Transverse colon (tissue), 4 donors: ENCODE data around the gene MMP11. TPM values are rescaled to one million over a fixed set of nuclear protein-coding genes. Genes with fewer than 3 reads are reported as not detected.

Experiments used
- DNase-seq: peaks from one replicate; pipeline ENCODE4 v3.0.0-alpha.2; 2019
- H3K27ac ChIP-seq, 4 donors: fragments of 200-600 bp; sonication (generic); 2 replicates each; pipeline ENCODE4 v1.5.1; 2016 to 2018; ENCODE audit warnings: inconsistent platforms in 4 of 4
- H3K27me3 ChIP-seq: fragments of 200-600 bp; sonication (generic); 2 replicates; pipeline ENCODE4 v1.5.1; 2017; ENCODE audit warnings: inconsistent platforms
- H3K36me3 ChIP-seq, 4 donors: fragments of 200-600 bp; sonication (generic); 2 replicates each; pipeline ENCODE4 v1.5.1; 2017 to 2019; ENCODE audit warnings: inconsistent platforms in 4 of 4
- H3K4me1 ChIP-seq, 4 donors: fragments of 200-600 bp; sonication (generic); 2 replicates each; pipeline ENCODE4 v1.5.1; 2017 to 2020; ENCODE audit warnings: inconsistent platforms in 4 of 4
- H3K4me3 ChIP-seq, 4 donors: fragments of 200-600 bp; sonication (generic); 1 replicate in 1 of 4; 2 replicates in 3 of 4; pipeline versions ENCODE4 v1.5.1 to v1.6.1; 2017 to 2019; ENCODE audit warnings: inconsistent platforms in 4 of 4
- H3K9me3 ChIP-seq, 2 donors: fragments of 200-600 bp; sonication (generic); 2 replicates each; pipeline ENCODE4 v1.5.1; 2017 to 2019; ENCODE audit warnings: inconsistent platforms in 2 of 2
- EP300 ChIP-seq: sonication (generic); formaldehyde crosslinking; IDR thresholded peaks from one replicate; pipeline ENCODE4 v1.6.1; 2017; ENCODE audit warnings: antibody characterized with exemption, low read depth
- POLR2A ChIP-seq: fragments of 450-650 bp; IDR thresholded peaks from one replicate; pipeline ENCODE4 v1.6.1; 2016; ENCODE audit warnings: antibody characterized with exemption, mild to moderate bottlenecking, moderate library complexity
- POLR2AphosphoS5 ChIP-seq, 3 donors: sonication (generic); formaldehyde crosslinking; IDR thresholded peaks; one replicate each; pipeline ENCODE4 v1.6.1; 2016; ENCODE audit warnings: antibody characterized with exemption in 3 of 3
- WGBS, 2 donors: methylation state at CpG; one replicate each; pipeline ENCODE4 v1.1.5; 2018; ENCODE audit warnings: low coverage in 1 of 2; 5-methylcytosine and 5-hydroxymethylcytosine counted together
- in situ Hi-C, 4 donors: fragments of 200-750 bp; cut with MboI; loops; one replicate each; pipeline versions ENCODE4 v1.15.0 to v1.15.1; 2017; ENCODE audit warnings: low sequenced_read_pairs in 3 of 4, low pct_ligation_motif_present in 1 of 4, low pct_unique_long_range_greater_than_20kb in 1 of 4
- intact Hi-C: fragments of 100-400 bp; cut with DNase I; formaldehyde crosslinking; loops from one replicate; pipeline ENCODE4 v1.15.1; 2023; ENCODE audit warnings: low total_unique reads
- total RNA-seq, 4 donors: library from RNA; depleted of rRNA; stranded (reverse); fragments of >200 nt; gene quantifications; one replicate each; pipeline ENCODE4 v1.1.0, GENCODE V29; 2016
- TF ChIP-seq, protein P1 (sequence below), 5 experiments: fragments of 200-600 bp in 3 of 5; fragments of 450-650 bp in 2 of 5; sonication (generic) in 3 of 5; IDR thresholded peaks; 1 replicate in 2 of 5; 2 replicates in 3 of 5; pipeline ENCODE4 v1.5.1; 2016 to 2017; ENCODE audit warnings: antibody characterized with exemption in 5 of 5, inconsistent platforms in 3 of 5, mild to moderate bottlenecking in 2 of 5, moderate library complexity in 1 of 5

Gene MMP11
- total RNA-seq, 4 donors from 2014 or later: 1.2 to 2.2 (median 1.6) TPM

DNA sequence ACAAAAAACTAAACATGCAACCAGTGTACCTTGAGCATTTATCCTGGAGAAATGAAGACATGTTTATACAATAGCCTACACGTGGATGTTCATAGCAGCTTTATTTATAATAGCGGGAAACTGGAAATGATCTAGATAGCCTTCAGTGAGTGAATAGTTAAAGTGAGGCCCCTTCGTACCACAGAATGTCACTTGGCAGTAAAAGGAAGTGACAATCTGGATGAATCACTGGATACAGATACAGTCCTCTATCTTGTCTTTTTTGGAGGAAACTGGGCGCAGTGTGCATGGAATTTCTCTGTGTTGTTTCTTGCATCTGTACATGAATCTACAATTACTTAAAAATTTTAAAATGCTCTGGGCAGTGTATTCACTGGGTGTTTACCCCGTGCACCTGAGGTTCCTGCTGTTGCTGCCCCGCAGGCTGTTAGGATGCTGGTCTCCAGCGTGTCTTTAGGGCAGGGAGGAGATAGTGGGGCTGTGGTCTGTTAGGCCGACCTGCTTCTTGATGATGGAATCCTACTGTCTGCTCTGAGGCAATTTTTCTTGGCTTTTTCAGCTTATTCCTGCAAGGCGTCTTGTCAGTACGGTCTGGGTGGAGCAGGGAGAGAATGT is 43.0 kb downstream of the MMP11 start:
- in situ Hi-C loops: no loop called here
- no peak overlapping the region for H3K4me3 ChIP-seq
- peaks cover 0 to 31% (median 15%) of the 10 kb centered on the region in 4 donors for H3K36me3 ChIP-seq
- 85 to 94% methylated on average over 3 to 10 of the region's 10 CpGs for WGBS, 2 donors
- H3K9me3 ChIP-seq: no peaks in the 10 kb centered on the region
- no peak for DNase-seq
- TF ChIP-seq POLR2A: no peak
- TF ChIP-seq POLR2AphosphoS5 (IDR thresholded peaks at IDR 0.05): no peak
- no peak for TF ChIP-seq EP300
- TF ChIP-seq, protein P1, sequence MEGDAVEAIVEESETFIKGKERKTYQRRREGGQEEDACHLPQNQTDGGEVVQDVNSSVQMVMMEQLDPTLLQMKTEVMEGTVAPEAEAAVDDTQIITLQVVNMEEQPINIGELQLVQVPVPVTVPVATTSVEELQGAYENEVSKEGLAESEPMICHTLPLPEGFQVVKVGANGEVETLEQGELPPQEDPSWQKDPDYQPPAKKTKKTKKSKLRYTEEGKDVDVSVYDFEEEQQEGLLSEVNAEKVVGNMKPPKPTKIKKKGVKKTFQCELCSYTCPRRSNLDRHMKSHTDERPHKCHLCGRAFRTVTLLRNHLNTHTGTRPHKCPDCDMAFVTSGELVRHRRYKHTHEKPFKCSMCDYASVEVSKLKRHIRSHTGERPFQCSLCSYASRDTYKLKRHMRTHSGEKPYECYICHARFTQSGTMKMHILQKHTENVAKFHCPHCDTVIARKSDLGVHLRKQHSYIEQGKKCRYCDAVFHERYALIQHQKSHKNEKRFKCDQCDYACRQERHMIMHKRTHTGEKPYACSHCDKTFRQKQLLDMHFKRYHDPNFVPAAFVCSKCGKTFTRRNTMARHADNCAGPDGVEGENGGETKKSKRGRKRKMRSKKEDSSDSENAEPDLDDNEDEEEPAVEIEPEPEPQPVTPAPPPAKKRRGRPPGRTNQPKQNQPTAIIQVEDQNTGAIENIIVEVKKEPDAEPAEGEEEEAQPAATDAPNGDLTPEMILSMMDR (IDR thresholded peaks at IDR 0.05): no peak
- no peaks in the 10 kb centered on the region for H3K27me3 ChIP-seq
- intact Hi-C loops: no loop called here
- peaks cover 0 to 1% (median 0%) of the 10 kb centered on the region in 4 donors for H3K4me1 ChIP-seq
- no peak overlapping the region for H3K27ac ChIP-seq

- no peak overlapping the region for H3K4me3 ChIP-seq
- H3K27ac ChIP-seq: no peak overlapping the region
- DNase-seq: no peak
- H3K36me3 ChIP-seq: peaks cover 0 to 38% (median 11%) of the 10 kb centered on the region in 4 donors
- TF ChIP-seq POLR2A (no peak), EP300 (no peak), POLR2AphosphoS5 (IDR thresholded peaks at IDR 0.05) (no peak)
- TF ChIP-seq, protein P1 (IDR thresholded peaks at IDR 0.05): no peak
- intact Hi-C loops: no loop called here
- peaks cover 0 to 2% (median 0%) of the 10 kb centered on the region in 4 donors for H3K4me1 ChIP-seq
- 91% methylated on average over 18 of the region's 18 CpGs; no CpG with 5 or more reads in 1 of the 2 donors for WGBS, 2 donors
- H3K9me3 ChIP-seq: no peaks in the 10 kb centered on the region
- no peaks in the 10 kb centered on the region for H3K27me3 ChIP-seq
- in situ Hi-C loops: no loop called here
These were observed 43.7 kb downstream of the MMP11 start for GRCh38 chr22:23816156-23816976.

DNA sequence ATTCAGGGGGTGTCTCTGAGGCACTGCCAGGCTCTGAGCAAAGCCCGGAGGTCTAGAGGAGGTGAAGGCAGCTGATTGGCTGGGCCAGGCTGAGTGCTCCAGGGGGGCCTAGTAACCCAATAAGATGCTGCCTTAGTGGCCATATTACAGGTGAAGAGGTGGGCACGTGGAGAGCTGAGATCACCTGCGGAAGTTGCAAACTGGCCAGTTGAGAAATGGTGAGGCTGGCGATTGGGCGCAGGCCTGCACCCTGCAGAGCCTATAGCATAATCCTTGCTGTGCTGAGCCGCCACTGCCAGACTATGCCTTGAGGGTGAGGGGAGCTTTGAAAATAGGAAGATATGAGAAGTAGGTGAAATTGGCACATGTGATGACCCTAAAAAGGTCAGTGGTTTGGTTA is 44.5 kb downstream of the MMP11 start:
- Histone ChIP-seq H3K27ac (no peak overlapping the region), H3K9me3 (no peaks in the 10 kb centered on the region), H3K4me1 (peaks cover 0 to 2% (median 0%) of the 10 kb centered on the region in 4 donors), H3K4me3 (no peak overlapping the region), H3K36me3 (peaks cover 0 to 46% (median 7%) of the 10 kb centered on the region in 4 donors), H3K27me3 (no peaks in the 10 kb centered on the region)
- no peak for DNase-seq
- intact Hi-C loops: no loop called here
- TF ChIP-seq POLR2A (no peak), POLR2AphosphoS5 (IDR thresholded peaks at IDR 0.05) (no peak), EP300 (no peak)
- TF ChIP-seq, protein P1 (IDR thresholded peaks at IDR 0.05): no peak
- 95% methylated on average over 6 of the region's 6 CpGs; no CpG with 5 or more reads in 1 of the 2 donors for WGBS, 2 donors
- in situ Hi-C loops: no loop called here

GRCh38 chr22:23818541-23818940 is 45.9 kb downstream of the MMP11 start:
- H3K27me3 ChIP-seq: no peaks in the 10 kb centered on the region
- no peak overlapping the region for H3K4me3 ChIP-seq
- TF ChIP-seq, protein P1 (IDR thresholded peaks at IDR 0.05): no peak
- no peak for TF ChIP-seq EP300
- no peak for TF ChIP-seq POLR2A
- TF ChIP-seq POLR2AphosphoS5 (IDR thresholded peaks at IDR 0.05): no peak
- H3K9me3 ChIP-seq: no peaks in the 10 kb centered on the region
- intact Hi-C loops: no loop called here
- in situ Hi-C loops: no loop called here
- peaks cover 0 to 56% (median 6%) of the 10 kb centered on the region in 4 donors for H3K36me3 ChIP-seq
- H3K4me1 ChIP-seq: peaks cover 0 to 2% (median 0%) of the 10 kb centered on the region in 4 donors
- DNase-seq: no peak
- H3K27ac ChIP-seq: no peak overlapping the region
- 78 to 87% methylated on average over 1 to 2 of the region's 2 CpGs for WGBS, 2 donors
